Keratinocyte (primary cell): ENCODE data around the gene CSGALNACT2.

Experiments
- CTCF ChIP-seq, 3 experiments: IDR thresholded peaks in 1 of 3; conservative IDR thresholded peaks in 1 of 3; optimal IDR thresholded peaks in 1 of 3; 2 replicates in 2 of 3; 3 replicates in 1 of 3; pipeline versions ENCODE3 to v1.5.1; 2011; ENCODE audit warnings: low read length in 3 of 3, mild to moderate bottlenecking in 3 of 3, moderate library complexity in 2 of 3, control low read depth in 1 of 3, inconsistent platforms in 1 of 3; ENCODE audit not compliant: insufficient read depth in 2 of 3; ENCODE audit errors: extremely low read depth in 1 of 3
- EZH2 ChIP-seq: IDR thresholded peaks from one replicate; pipeline ENCODE4 v1.6.1; 2012; ENCODE audit warnings: inconsistent platforms, mild to moderate bottlenecking, low read length, moderate library complexity

DNA sequence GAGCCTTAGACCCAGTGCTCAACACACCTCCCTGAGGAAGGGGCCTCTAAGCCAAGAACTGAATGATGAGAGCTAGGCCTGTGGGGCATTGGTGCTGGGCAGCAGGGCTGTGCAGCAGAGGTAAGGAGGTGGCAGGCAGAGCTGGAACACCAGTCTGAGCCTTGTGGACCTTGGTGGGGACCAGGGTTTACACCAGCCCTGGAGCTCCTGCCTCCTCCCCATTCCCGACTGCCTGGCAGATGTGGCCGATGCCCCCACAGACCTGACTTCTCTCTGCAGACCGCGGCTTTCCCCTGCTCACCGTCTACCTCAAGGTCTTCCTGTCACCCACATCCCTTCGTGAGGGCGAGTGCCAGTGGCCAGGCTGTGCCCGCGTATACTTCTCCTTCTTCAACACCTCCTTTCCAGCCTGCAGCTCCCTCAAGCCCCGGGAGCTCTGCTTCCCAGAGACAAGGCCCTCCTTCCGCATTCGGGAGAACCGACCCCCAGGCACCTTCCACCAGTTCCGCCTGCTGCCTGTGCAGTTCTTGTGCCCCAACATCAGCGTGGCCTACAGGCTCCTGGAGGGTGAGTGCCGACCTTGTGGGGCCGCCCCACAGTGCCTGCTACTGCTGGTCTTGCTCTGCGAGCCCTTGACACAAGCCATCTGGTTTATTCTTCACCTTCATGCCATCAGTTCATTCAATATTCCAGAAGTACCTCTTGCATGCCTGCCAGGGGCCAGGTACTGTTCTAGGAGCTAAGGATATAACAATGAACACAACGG lies 36.0 kb upstream of the CSGALNACT2 start:
- TF ChIP-seq EZH2 (no peak), CTCF (optimal IDR thresholded peaks at IDR 0.05 in 1 of 3, IDR thresholded peaks at IDR 0.05 in 1 of 3, conservative IDR thresholded peaks at IDR 0.05 in 1 of 3; ENCODE audit: extremely low read depth in 1 of 3, insufficient read depth in 2 of 3, low read length in 3 of 3) (no peak)
